Skeletal muscle satellite cell (primary cell): ENCODE results near the gene GEN1.

ENCODE experiments used
- H3K27me3 ChIP-seq: 2 replicates; pipeline ENCODE4 v1.7.0; 2013; ENCODE audit warnings: low read length; ENCODE audit not compliant: control insufficient read depth, insufficient read depth
- H3K36me3 ChIP-seq: 2 replicates; pipeline ENCODE4 v1.7.0; 2013; ENCODE audit warnings: mild to moderate bottlenecking, control low read depth, low read length; ENCODE audit not compliant: insufficient read depth
- H3K4me1 ChIP-seq: 2 replicates; pipeline ENCODE4 v1.7.0; 2013; ENCODE audit warnings: low read length; ENCODE audit not compliant: control insufficient read depth, insufficient read depth
- H3K4me2 ChIP-seq: 2 replicates; pipeline ENCODE4 v1.7.0; 2013; ENCODE audit warnings: mild to moderate bottlenecking, low read length
- H3K4me3 ChIP-seq: 2 replicates; pipeline ENCODE4 v1.7.0; 2013; ENCODE audit warnings: low read length
- H3K9ac ChIP-seq: 2 replicates; pipeline ENCODE4 v1.7.0; 2013; ENCODE audit warnings: mild to moderate bottlenecking, low read depth, low read length, moderate library complexity
- H3K9me3 ChIP-seq: replicated peaks from 2 replicates; pipeline ENCODE4 v1.7.0; 2013; ENCODE audit warnings: mild to moderate bottlenecking, control low read depth, low read length

The GEN1 gene

GRCh38 chr2:17733599-17733998, 20.3 kb upstream of the GEN1 start:
- Histone ChIP-seq H3K9me3 (no peaks in the 10 kb centered on the region), H3K4me3 (no peak overlapping the region), H3K27me3 (no peaks in the 10 kb centered on the region), H3K4me1 (peaks cover 11% of the 10 kb centered on the region), H3K9ac (no peak overlapping the region), H3K4me2 (no peak overlapping the region), H3K36me3 (peaks cover 47% of the 10 kb centered on the region)

- Histone ChIP-seq H3K27me3 (no peaks in the 10 kb centered on the region), H3K9ac (no peak overlapping the region), H3K4me2 (no peak overlapping the region), H3K4me3 (no peak overlapping the region), H3K36me3 (peaks cover 53% of the 10 kb centered on the region), H3K4me1 (peaks cover 11% of the 10 kb centered on the region), H3K9me3 (no peaks in the 10 kb centered on the region)
Observed at GRCh38 chr2:17735864-17736263, 18.1 kb upstream of the GEN1 start.

GRCh38 chr2:17736989-17737388, 16.9 kb upstream of the GEN1 start:
- Histone ChIP-seq H3K4me3 (no peak overlapping the region), H3K9me3 (no peaks in the 10 kb centered on the region), H3K4me1 (peaks cover 11% of the 10 kb centered on the region), H3K9ac (peak overlapping the region; percentile 9), H3K36me3 (peaks cover 44% of the 10 kb centered on the region), H3K4me2 (no peak overlapping the region), H3K27me3 (no peaks in the 10 kb centered on the region)

GRCh38 chr2:17740203-17740602, 13.7 kb upstream of the GEN1 start:
- no peaks in the 10 kb centered on the region for H3K9me3 ChIP-seq
- H3K27me3 ChIP-seq: no peaks in the 10 kb centered on the region
- no peak overlapping the region for H3K4me3 ChIP-seq
- peaks cover 42% of the 10 kb centered on the region for H3K36me3 ChIP-seq
- H3K9ac ChIP-seq: no peak overlapping the region
- H3K4me2 ChIP-seq: no peak overlapping the region
- peaks cover 11% of the 10 kb centered on the region for H3K4me1 ChIP-seq

GRCh38 chr2:17747684-17748452, 6.1 kb upstream of the GEN1 start:
- Histone ChIP-seq H3K27me3 (no peaks in the 10 kb centered on the region), H3K4me2 (no peak overlapping the region), H3K4me1 (peaks cover 12% of the 10 kb centered on the region), H3K4me3 (no peak overlapping the region), H3K9me3 (no peaks in the 10 kb centered on the region), H3K36me3 (peaks cover 8% of the 10 kb centered on the region), H3K9ac (no peak overlapping the region)

- Histone ChIP-seq H3K9ac (no peak overlapping the region), H3K9me3 (no peaks in the 10 kb centered on the region), H3K27me3 (no peaks in the 10 kb centered on the region), H3K4me3 (no peak overlapping the region), H3K4me1 (peaks cover 12% of the 10 kb centered on the region), H3K36me3 (peaks cover 8% of the 10 kb centered on the region), H3K4me2 (no peak overlapping the region)
Observed at GRCh38 chr2:17748745-17749144, 5.2 kb upstream of the GEN1 start.

- Histone ChIP-seq H3K4me3 (no peak overlapping the region), H3K9me3 (no peaks in the 10 kb centered on the region), H3K4me2 (no peak overlapping the region), H3K36me3 (peaks cover 1% of the 10 kb centered on the region), H3K27me3 (no peaks in the 10 kb centered on the region), H3K4me1 (peaks cover 12% of the 10 kb centered on the region), H3K9ac (no peak overlapping the region)
Observed at GRCh38 chr2:17749753-17750438, 4.0 kb upstream of the GEN1 start.

GRCh38 chr2:17752246-17752645, 1.7 kb upstream of the GEN1 start:
- no peaks in the 10 kb centered on the region for H3K36me3 ChIP-seq
- peak overlapping the region; percentile 89 for H3K4me3 ChIP-seq
- peak overlapping the region; percentile 89 for H3K4me2 ChIP-seq
- no peaks in the 10 kb centered on the region for H3K27me3 ChIP-seq
- H3K9ac ChIP-seq: peak overlapping the region; percentile 100
- no peaks in the 10 kb centered on the region for H3K9me3 ChIP-seq
- H3K4me1 ChIP-seq: peaks cover 35% of the 10 kb centered on the region

- Histone ChIP-seq H3K9me3 (no peaks in the 10 kb centered on the region), H3K9ac (peak overlapping the region; percentile 100), H3K4me3 (peak overlapping the region; percentile 89), H3K4me2 (peak overlapping the region; percentile 89), H3K4me1 (peaks cover 39% of the 10 kb centered on the region), H3K36me3 (no peaks in the 10 kb centered on the region), H3K27me3 (no peaks in the 10 kb centered on the region)
Observed at GRCh38 chr2:17752892-17753802, 791 bp upstream of the GEN1 start.

GRCh38 chr2:17754773-17755425, 961 bp downstream of the GEN1 start:
- Histone ChIP-seq H3K4me1 (peaks cover 42% of the 10 kb centered on the region), H3K9me3 (no peaks in the 10 kb centered on the region), H3K36me3 (no peaks in the 10 kb centered on the region), H3K4me2 (peak overlapping the region; percentile 89), H3K4me3 (peak overlapping the region; percentile 89), H3K27me3 (no peaks in the 10 kb centered on the region), H3K9ac (peak overlapping the region; percentile 100)

GRCh38 chr2:17756668-17757067, 2.7 kb downstream of the GEN1 start:
- H3K4me3 ChIP-seq: peak overlapping the region; percentile 30
- H3K9ac ChIP-seq: peak overlapping the region; percentile 61
- H3K36me3 ChIP-seq: peaks cover 8% of the 10 kb centered on the region
- H3K9me3 ChIP-seq: no peaks in the 10 kb centered on the region
- peak overlapping the region; percentile 89 for H3K4me2 ChIP-seq
- peaks cover 42% of the 10 kb centered on the region for H3K4me1 ChIP-seq
- H3K27me3 ChIP-seq: no peaks in the 10 kb centered on the region
